ENCODE data around the gene CDK5RAP2.

Gene CDK5RAP2

DNA sequence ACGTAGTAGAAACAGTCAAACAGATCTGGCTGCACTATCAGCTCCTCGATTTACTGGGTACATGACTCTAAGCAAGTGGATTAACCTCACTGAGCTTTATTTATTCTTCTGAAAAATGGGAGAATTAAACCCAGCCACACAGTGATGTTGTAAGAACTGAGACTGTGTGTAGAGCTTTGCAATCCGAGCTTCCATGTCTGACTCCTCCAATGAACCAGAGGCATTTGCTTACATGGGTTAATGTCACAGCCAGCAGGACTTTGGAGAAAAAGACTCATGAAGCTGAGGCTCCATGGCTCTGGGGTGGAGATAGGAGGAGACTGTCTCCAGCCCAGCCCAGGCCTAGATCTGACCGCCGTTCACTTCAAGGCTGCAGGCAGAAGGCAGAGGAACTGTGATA, 201.3 kb downstream of the CDK5RAP2 start:
- DNase-seq: no peak

GRCh38 chr9:120377268-120378159, 202.5 kb downstream of the CDK5RAP2 start:
- no peak for DNase-seq

GRCh38 chr9:120376101-120376500, 203.9 kb downstream of the CDK5RAP2 start:
- no peak for DNase-seq

DNA sequence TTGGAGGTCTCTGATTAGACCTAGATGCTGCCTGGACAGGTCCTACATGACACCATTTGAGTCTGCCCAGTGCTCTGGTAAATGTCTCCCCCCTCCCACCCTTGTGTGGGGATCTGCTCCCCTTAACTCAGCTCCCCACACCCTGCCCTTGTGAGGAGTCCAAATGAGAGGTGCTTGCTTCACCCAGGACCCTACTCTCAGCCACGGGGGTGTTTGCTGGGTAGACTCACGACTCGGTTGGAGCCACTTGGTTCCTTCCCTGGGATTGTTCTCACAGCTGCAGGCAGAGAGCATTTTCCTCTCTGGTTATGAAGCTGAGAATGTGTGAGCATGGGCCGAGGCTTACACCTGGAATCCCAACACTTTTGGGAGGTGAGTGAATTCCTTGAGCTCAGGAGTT, 204.7 kb downstream of the CDK5RAP2 start:
- no peak for DNase-seq

- no peak for DNase-seq
Observed at GRCh38 chr9:120374817-120375216, 205.2 kb downstream of the CDK5RAP2 start.

DNA sequence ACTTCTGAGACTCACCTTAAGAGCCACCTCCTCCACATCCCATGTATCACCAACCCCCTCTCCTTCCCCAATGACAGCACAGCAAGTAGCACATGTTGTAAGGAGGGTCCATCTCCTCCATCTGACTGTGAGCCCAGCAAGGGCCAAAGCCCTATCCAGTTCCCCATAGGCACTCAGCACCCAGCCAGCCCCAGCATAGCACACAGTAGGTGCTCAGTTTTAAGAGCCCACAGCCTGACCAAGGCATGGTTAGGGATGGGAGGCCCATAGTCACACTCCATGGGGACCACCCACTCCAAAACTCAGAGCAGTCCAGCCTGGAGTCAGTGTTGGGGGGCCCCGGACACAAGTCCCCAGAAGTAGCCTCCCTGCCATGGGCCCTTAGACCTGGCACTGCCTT, 205.7 kb downstream of the CDK5RAP2 start:
- DNase-seq: no peak

DNA sequence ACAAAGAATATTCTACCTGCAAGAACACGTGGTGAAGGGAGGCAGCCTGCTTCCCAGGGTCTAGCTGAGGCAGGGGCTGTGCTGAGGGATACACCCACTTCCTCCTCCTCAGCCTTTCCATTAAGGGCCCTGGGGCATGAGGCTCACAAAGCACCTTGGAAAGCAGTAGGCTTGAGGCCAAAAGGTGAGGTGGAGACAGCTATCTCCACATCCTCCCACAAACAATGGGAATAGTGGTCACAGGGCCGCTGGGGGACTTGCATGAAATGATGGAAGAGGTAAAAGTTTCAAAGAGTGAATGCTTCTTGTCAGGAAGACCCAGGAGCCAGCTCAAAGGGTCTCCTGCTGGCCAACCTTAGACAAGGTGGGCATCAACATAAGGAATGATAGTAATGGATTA, 207.9 kb downstream of the CDK5RAP2 start:
- DNase-seq: no peak

DNA sequence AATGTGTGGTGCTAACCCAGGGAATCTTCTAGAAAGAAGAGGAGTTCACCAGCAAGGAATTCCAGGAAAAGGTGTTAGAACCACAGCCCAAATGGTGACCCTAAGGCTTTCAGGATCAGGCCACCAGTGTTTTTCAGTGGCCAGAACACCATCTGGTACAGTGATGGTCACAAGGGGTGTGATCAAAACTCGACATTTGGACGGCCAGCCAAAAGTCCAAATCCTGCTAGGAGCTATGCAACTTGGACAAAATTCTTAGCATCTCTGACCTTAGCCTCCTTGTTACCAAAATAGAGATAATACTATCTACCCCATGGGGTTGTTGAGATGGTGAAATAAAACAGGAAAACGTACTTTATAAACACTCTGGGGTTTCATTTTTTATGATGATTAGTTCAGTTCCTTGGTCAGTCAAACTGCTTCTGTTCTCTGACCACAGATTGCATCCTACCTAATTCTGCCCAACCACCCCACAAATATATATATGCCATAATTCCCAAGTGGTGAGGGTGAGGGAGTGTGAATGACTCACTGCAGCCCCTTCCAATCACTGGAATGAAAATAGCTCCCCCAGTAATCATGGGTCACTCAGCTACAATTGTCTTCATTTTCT, 210.3 kb downstream of the CDK5RAP2 start:
- DNase-seq: no peak

GRCh38 chr9:120368799-120369198, 211.2 kb downstream of the CDK5RAP2 start:
- no peak for DNase-seq

DNA sequence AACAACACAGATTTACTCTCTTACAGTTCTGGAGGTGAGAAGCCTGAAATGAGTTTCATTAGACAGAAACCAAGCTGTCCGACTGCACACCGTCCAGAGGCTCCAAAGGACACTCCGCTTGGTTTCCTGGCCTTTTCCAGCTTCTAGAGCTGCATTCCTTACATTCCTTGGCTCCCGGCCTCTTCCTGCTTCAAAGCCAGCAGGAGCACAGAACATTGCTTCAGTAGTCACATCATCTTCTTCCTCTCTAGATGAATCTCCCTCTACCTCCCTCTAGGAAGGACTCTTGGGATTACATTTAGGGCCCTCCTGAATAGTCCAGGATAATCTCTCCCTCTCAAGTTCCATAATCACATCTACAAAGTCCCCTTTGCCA, 213.3 kb downstream of the CDK5RAP2 start:
- DNase-seq: peak; percentile 94

DNA sequence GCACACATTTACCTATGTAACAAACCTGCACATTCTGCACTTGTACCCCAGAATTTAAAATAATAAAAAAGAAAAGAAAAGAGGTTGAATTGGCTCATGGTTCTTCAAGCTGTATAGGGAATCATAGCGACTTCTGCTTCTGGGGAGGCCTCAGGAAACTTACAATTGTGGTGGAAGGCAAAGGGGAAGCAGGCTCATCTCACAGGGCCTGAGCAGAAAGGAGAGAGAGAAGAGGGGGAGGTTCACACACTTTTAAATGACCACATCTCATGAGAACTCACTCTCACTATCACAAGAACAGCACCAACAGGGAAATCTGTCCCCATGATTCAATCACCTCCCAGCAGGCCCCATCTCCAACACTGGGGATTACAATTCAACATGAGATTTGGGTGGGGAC, 214.6 kb downstream of the CDK5RAP2 start:
- no peak for DNase-seq

DNA sequence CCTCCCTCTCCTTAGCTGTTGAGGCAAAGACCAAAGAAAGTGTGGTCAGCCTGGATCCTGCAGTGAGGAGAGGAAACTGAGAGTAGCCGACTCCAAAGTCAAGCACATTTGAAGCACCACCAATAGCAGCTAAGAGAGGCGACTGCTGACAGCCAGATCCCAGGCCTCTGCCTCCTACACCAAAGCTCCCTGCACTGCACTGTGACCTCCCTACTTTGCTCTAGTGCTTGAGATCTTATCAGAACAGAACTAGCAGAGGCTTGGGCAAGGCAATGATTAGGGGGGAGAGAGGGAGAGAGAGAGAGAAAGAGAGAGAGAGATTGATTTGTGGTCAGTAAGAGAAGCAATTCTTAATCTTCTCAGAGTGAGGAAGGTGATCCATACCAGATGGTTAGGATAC, 216.3 kb downstream of the CDK5RAP2 start:
- DNase-seq: no peak

DNA sequence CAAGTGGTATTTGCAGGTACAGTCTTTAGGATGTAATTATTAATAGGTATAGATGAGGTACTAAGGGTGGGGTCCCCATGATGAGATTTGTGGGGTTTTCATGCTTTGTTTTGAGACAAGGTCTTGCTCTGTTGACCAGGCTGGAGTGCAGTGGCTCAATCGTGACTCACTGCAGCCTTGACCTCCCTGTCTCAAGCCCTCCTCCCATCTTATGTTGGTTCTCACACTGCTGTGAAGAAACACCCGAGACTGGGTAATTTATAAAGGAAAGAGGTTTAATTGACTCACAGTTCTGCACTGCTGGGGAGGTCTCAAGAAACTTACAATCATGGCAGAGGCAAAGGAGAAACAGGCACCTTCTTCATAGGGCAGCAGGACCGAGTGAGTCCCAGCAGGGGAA, 217.5 kb downstream of the CDK5RAP2 start:
- DNase-seq: no peak

DNA sequence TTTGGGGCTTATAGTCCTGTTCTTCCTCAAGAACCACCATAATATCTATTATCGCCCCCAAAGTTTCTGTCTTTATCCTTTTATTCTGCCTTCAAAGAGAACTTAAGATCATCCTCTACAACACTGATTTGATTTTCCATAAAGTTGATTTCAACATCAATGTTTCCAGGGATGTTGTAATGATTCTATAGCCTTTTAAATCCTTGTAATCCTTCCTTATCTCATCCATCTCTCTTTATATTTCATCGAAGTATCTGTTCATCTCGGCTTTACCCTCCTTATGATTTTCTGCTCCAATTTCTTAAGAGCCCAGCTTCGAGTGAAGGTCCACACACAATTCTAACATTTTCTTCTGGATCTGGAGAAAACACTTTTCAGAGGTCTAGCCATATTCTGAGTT, 218.4 kb downstream of the CDK5RAP2 start:
- no peak for DNase-seq

GRCh38 chr9:120360510-120360909, 219.5 kb downstream of the CDK5RAP2 start:
- DNase-seq: no peak

DNA sequence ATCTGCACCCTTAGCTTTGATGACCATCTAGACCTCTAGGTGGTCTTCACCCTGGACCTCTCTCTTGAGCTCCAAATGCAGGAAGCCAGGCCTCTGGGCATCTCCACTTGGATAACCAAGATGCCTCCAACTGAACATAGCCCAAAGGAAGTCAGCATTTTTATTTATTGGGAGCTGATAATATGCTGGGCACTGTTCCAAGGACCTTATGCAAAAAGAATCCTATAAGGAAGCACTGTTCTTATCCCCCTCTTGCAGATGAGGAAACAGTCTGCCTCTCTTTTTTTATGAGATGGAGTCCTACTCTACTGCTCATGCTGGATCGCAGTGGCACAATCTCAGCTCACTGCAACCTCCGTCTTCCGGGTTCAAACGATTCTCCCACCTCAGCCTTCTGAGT, 219.9 kb downstream of the CDK5RAP2 start:
- DNase-seq: no peak

DNA sequence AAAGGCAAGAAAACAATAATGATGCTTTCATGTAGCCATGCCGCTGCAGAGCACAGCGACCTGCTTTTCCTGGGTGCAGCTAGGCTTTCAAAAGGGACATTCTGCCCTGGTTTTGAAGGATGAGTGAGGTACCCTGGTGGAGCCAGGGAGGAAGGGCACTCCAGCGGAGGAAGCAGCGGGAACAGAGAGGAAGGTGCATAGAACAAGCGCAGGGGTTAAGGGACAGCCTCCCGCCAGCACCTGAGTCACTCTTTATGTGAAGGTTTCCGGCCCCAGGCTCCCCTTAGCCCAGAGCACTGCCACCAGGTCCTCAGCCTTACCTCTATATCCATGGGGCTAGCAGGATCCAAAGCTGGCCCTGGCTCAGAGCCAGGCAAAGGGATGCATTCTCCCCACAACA, 221.1 kb downstream of the CDK5RAP2 start:
- no peak for DNase-seq

GRCh38 chr9:120353506-120353905, 226.5 kb downstream of the CDK5RAP2 start:
- peak; percentile 40 for DNase-seq

- no peak for DNase-seq
Observed at GRCh38 chr9:120351106-120351505, 228.9 kb downstream of the CDK5RAP2 start.

- DNase-seq: peak; percentile 40
Observed at GRCh38 chr9:120350596-120350995, 229.4 kb downstream of the CDK5RAP2 start.

- DNase-seq: peak; percentile 34
Observed at GRCh38 chr9:120348951-120349429, 231.0 kb downstream of the CDK5RAP2 start.

- DNase-seq: no peak
Observed at GRCh38 chr9:120345379-120345778, 234.6 kb downstream of the CDK5RAP2 start.

- peak; percentile 74 for DNase-seq
Observed at GRCh38 chr9:120344230-120344629, 235.7 kb downstream of the CDK5RAP2 start.

DNA sequence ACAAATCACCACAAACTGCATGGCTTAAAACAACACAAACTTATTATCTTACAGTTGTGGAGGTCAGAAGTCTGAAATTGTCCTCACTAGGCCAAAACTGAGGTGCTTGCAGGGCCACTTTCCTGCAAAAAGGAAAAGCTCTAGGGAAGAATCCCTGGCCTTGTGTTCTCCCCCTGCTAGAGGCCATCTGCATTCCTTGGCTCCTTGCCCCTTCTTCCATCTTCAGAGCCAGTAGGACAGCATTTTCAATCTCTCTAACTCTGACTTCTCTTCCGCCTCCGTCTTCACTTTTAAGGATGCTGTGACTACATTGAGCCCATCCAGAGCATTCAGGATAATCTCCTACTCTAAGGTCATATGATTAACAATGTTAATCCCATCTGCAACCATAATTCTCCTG, 236.6 kb downstream of the CDK5RAP2 start:
- DNase-seq: no peak

All from fibroblast of skin of back (primary cell).